Nephron (organoid): ENCODE data around the gene KMT2B.
A peak's percentile ranks its signal among the peaks of the same experiment; 100 is the strongest.

Experiments
- H3K27ac Mint-ChIP-seq, 3 experiments: 2 replicates each; pipeline ENCODE4 v1.8.0; 2020; ENCODE audit warnings: mixed read lengths in 3 of 3, mild to moderate bottlenecking in 2 of 3, moderate library complexity in 1 of 3
- H3K27me3 Mint-ChIP-seq: 2 replicates; pipeline ENCODE4 v1.8.0; 2021; ENCODE audit warnings: low read depth, mild to moderate bottlenecking, moderate library complexity, mixed read lengths
- H3K36me3 Mint-ChIP-seq: 2 replicates; pipeline ENCODE4 v1.8.0; 2020; ENCODE audit warnings: low read depth, mixed read lengths
- H3K4me1 Mint-ChIP-seq: 2 replicates; pipeline ENCODE4 v1.8.0; 2020; ENCODE audit warnings: mixed read lengths
- H3K4me3 Mint-ChIP-seq, 3 experiments: 2 replicates each; pipeline ENCODE4 v1.8.0; 2020; ENCODE audit warnings: mild to moderate bottlenecking in 3 of 3, mixed read lengths in 3 of 3, moderate library complexity in 2 of 3
- H3K9me3 Mint-ChIP-seq: 2 replicates; pipeline ENCODE4 v1.8.0; 2020; ENCODE audit warnings: mixed read lengths
- CTCF ChIP-seq, 3 experiments: fragments of 200-600 bp; sonication (generic); IDR thresholded peaks; one replicate each; pipeline ENCODE4 v1.5.0; 2021; ENCODE audit warnings: antibody characterized with exemption in 3 of 3; ENCODE audit not compliant: unreplicated experiment in 3 of 3

The KMT2B gene

GRCh38 chr19:35704218-35704617 is 13.6 kb upstream of the KMT2B start, which contains the start of gene ZBTB32:
TSS of gene ZBTB32 (plus strand) at chr19:35704558. CDS start at chr19:35714627, 10,069 bp downstream.
- Mint-ChIP-seq H3K36me3 (no peaks in the 10 kb centered on the region), H3K4me1 (peaks cover 5% of the 10 kb centered on the region), H3K9me3 (no peaks in the 10 kb centered on the region), H3K27me3 (peaks cover 7% of the 10 kb centered on the region), H3K4me3 (no peak within 1 kb of the TSS), H3K27ac (no peak within 1 kb of the TSS)
- TF ChIP-seq CTCF (IDR thresholded peaks at IDR 0.05; ENCODE audit: unreplicated experiment in 3 of 3) = no peak

GRCh38 chr19:35708391-35708790 is 9.4 kb upstream of the KMT2B start:
- Mint-ChIP-seq H3K9me3 (no peaks in the 10 kb centered on the region), H3K4me1 (no peaks in the 10 kb centered on the region), H3K36me3 (no peaks in the 10 kb centered on the region), H3K27me3 (peaks cover 3% of the 10 kb centered on the region), H3K4me3 (no peak overlapping the region), H3K27ac (no peak overlapping the region)
- TF ChIP-seq CTCF (IDR thresholded peaks at IDR 0.05; ENCODE audit: unreplicated experiment in 3 of 3) = no peak

- peaks cover 7% of the 10 kb centered on the region for H3K27me3 Mint-ChIP-seq
- peaks cover 1% of the 10 kb centered on the region for H3K4me1 Mint-ChIP-seq
- no peaks in the 10 kb centered on the region for H3K36me3 Mint-ChIP-seq
- no peak overlapping the region for H3K4me3 Mint-ChIP-seq
- no peaks in the 10 kb centered on the region for H3K9me3 Mint-ChIP-seq
- TF ChIP-seq CTCF (IDR thresholded peaks at IDR 0.05; ENCODE audit: unreplicated experiment in 3 of 3) = no peak
- no peak overlapping the region for H3K27ac Mint-ChIP-seq
Observed at GRCh38 chr19:35710784-35711723, 6.7 kb upstream of the KMT2B start.

- Mint-ChIP-seq H3K36me3 (no peaks in the 10 kb centered on the region), H3K27ac (no peak overlapping the region), H3K27me3 (peaks cover 6% of the 10 kb centered on the region), H3K4me1 (peaks cover 7% of the 10 kb centered on the region), H3K9me3 (no peaks in the 10 kb centered on the region), H3K4me3 (peak overlapping the region in 1 of 3 experiments; percentile 52)
- no peak for TF ChIP-seq CTCF (IDR thresholded peaks at IDR 0.05; ENCODE audit: unreplicated experiment in 3 of 3)
Observed at GRCh38 chr19:35712567-35713505, 5.0 kb upstream of the KMT2B start.

GRCh38 chr19:35713506-35713850 is 4.3 kb upstream of the KMT2B start:
- Mint-ChIP-seq H3K4me1 (peaks cover 7% of the 10 kb centered on the region), H3K27me3 (peaks cover 4% of the 10 kb centered on the region), H3K27ac (no peak overlapping the region), H3K36me3 (no peaks in the 10 kb centered on the region), H3K4me3 (no peak overlapping the region), H3K9me3 (no peaks in the 10 kb centered on the region)
- no peak for TF ChIP-seq CTCF (IDR thresholded peaks at IDR 0.05; ENCODE audit: unreplicated experiment in 3 of 3)
